GM12865 (cell line): Measurements from ENCODE around the gene ATP5MG.

Source experiments
- DNase-seq: peaks from one replicate; pipeline ENCODE4 v3.0.0; 2010; ENCODE audit warnings: low read depth
- H3K4me3 ChIP-seq: 2 replicates; pipeline ENCODE4 v1.5.1; 2011; ENCODE audit warnings: mild to moderate bottlenecking, low read depth, low read length, control low read depth
- CTCF ChIP-seq: IDR thresholded peaks from 2 replicates; pipeline ENCODE4 v1.5.1; 2011; ENCODE audit warnings: low read length, control low read depth, low read depth, inconsistent platforms; ENCODE audit not compliant: insufficient read depth; ENCODE audit errors: missing control alignments

Gene ATP5MG

GRCh38 chr11:118417801-118418200 is 16.4 kb downstream of the ATP5MG start:
- TF ChIP-seq CTCF = no peak
- no peak overlapping the region for H3K4me3 ChIP-seq
- DNase-seq = no peak

- no peak for DNase-seq
- no peak for TF ChIP-seq CTCF
- H3K4me3 ChIP-seq = no peak overlapping the region
Measured at GRCh38 chr11:118418766-118419165, 17.4 kb downstream of the ATP5MG start.

- no peak overlapping the region for H3K4me3 ChIP-seq
- no peak for TF ChIP-seq CTCF
Measured at GRCh38 chr11:118427707-118428106, 26.3 kb downstream of the ATP5MG start.

GRCh38 chr11:118430956-118431355 is 29.6 kb downstream of the ATP5MG start:
- no peak for TF ChIP-seq CTCF
- no peak for DNase-seq
- H3K4me3 ChIP-seq = no peak overlapping the region

More at GRCh38 chr11:118427707-118428106, 26.3 kb downstream of the ATP5MG start:
- no peak for DNase-seq

- peak overlapping the region; percentile 95 for H3K4me3 ChIP-seq
- no peak for TF ChIP-seq CTCF
- peak; percentile 72 for DNase-seq
Measured at GRCh38 chr11:118434123-118434552, 32.7 kb downstream of the ATP5MG start.

GRCh38 chr11:118434553-118435289 is 33.3 kb downstream of the ATP5MG start:
- DNase-seq = peak; percentile 28
- H3K4me3 ChIP-seq = peak overlapping the region; percentile 95
- TF ChIP-seq CTCF = no peak
